HG02884 (cell line): Measurements from ENCODE around the gene ANO4.
"Not testable (repeated sequence)": the region's sequence is repeated elsewhere in the genome, so short reads cannot be mapped to it uniquely, and the experiment has no call there.

Experiments used
- ATAC-seq: cut with Tn5 transposase; IDR thresholded peaks from one replicate; pipeline ENCODE4 v1.9.1; 2021; ENCODE audit warnings: mild to moderate bottlenecking, moderate library complexity; ENCODE audit not compliant: unreplicated experiment

Gene ANO4

GRCh38 chr12:101038289-101038871, 243.8 kb downstream of the ANO4 start:
- peak; percentile 78 for ATAC-seq

GRCh38 chr12:101039848-101040531, 245.4 kb downstream of the ANO4 start:
- ATAC-seq, result no peak

DNA sequence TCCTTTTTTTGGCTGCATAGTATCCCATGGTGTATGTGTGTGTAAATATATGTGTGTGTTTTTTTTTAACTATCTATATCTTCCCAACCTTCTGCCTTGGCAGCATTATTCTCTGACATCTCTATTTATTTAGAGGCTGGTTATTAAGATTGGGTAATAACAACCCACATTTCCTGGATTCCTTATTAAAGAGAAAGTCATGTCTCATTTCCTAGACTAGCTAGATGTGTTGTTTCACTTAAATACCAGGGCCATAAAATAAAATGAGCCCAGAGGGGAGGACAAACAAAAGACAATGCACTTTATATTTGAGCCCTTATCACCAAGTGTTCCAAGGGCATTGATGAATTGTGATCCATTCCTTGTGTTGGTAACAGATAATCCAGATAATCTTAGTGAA, 246.4 kb downstream of the ANO4 start:
- no peak for ATAC-seq

DNA sequence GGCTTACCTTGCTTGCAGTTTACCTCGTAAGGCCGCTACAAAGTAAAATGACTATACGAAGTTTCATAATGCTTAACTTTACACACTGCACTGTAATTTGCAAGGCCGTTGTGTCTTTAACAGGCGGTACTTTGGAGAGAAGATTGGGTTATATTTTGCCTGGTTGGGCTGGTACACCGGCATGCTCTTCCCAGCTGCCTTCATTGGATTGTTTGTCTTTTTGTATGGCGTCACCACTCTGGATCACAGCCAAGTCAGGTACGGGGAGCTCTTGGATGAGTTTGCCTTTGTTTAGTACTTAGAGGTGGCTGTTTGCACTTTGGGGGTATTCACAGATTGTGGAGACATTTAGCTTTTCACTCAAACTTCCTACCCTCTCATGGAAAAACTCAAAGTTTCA, 247.6 kb downstream of the ANO4 start:
- ATAC-seq, result no peak

GRCh38 chr12:101044512-101045059, 250.0 kb downstream of the ANO4 start:
- no peak for ATAC-seq

- no peak for ATAC-seq
These were observed 251.2 kb downstream of the ANO4 start for GRCh38 chr12:101045486-101046464.

GRCh38 chr12:101047652-101048051, 253.1 kb downstream of the ANO4 start:
- ATAC-seq, result no peak

GRCh38 chr12:101050631-101051030, 256.1 kb downstream of the ANO4 start:
- no peak for ATAC-seq

DNA sequence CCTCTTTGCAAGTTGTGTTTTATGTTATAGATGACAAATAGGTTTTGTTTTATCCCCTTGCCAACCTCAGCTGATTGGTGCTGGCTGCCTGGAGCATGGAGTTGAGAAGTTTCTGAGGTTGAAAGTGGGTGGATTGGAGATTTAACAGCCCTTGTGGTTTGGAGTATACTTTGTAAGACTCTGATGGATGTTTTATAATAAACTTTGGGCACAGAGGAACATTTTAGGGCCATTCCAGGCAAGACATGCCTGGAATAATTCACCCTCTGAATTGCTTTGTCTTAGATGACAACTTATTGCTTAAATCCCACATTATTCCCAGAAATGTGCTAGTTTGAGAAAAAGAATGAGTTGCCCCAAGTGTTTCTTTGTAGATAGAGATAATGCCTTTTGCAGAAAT, 256.6 kb downstream of the ANO4 start:
- ATAC-seq, result no peak

GRCh38 chr12:101051901-101052550, 257.4 kb downstream of the ANO4 start:
- no peak for ATAC-seq

GRCh38 chr12:101053203-101053602, 258.6 kb downstream of the ANO4 start:
- ATAC-seq, result no peak

DNA sequence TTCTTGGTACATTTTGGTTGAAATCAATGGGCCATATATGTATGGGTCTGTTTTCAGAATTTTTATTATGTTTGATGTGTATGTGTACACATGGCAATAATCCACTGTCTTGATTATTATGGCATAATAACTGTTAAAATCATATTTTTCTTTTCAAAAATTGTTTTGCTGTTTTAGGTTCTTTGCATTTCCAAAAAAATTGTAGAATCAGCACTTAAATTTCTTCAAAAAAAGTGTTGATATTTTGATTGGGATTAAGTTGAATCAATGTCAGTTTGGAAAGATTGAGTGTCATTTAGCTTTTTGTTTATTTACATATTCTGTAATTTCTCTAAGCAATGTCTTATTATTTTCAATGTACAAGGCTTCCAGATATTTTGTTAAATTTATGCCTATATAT, 261.4 kb downstream of the ANO4 start:
- ATAC-seq, result no peak

- ATAC-seq, result not testable (repeated sequence)
These were observed 267.9 kb downstream of the ANO4 start for GRCh38 chr12:101062508-101062907.

- no peak for ATAC-seq
These were observed 270.1 kb downstream of the ANO4 start for GRCh38 chr12:101064721-101065120.

- no peak for ATAC-seq
These were observed 271.9 kb downstream of the ANO4 start for GRCh38 chr12:101066489-101066888.

DNA sequence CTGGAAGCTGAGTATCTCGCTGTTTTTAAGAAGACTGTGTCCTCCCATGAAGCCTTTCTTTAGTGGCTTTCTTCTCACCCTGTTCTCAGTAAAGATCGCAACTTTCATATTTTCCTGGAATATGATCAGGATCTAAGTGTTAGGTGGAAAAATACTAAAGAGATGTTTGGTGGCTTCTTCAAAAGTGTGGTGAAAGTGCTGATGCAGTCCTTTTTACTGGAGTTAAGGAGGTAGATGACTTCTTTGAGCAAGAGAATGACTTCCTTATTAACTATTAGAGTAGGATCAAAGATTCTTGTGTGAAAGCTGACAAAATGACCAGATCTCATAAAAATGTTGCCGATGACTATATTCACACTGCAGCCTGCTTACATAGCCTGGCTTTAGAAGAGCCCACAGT, 273.8 kb downstream of the ANO4 start:
- no peak for ATAC-seq

GRCh38 chr12:101068836-101069235, 274.3 kb downstream of the ANO4 start:
- no peak for ATAC-seq

DNA sequence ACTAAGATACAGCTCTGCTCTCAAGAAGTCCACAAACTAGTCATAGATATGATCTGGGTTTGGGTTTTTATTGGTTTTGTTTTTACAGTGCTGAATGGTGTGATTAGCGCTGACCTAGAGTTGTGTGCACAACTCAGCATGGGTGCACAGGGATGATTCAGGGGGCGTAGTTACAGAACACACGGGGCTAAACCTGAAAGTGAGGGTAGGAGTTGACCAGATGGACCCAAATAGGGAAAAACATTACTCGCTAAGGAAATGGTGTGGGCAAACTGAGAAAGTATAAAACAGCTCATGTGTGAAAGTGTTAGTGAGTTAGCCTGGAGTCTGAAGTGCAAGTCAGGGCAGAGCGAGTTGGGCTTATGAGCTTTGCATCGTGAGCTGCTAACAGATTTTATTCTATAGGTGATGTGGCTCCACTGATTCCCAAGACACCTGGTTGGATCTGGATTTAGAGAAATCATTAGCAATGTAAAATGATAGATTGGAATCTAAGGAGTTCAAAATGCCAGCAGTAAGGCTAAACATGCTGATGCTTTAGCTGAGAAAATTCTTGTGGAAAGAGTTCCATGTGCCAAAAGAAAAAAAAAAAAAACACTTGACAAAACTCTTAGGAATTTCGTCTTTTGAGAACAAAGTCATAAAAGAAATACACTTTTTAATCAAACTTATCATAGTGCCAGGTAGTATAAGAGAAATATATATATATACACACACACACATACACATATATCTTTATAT, 280.5 kb downstream of the ANO4 start:
- no peak for ATAC-seq

- ATAC-seq, result no peak
These were observed 282.3 kb downstream of the ANO4 start for GRCh38 chr12:101076921-101077320.
